Thyroid gland (tissue), 4 donors: ENCODE data around the gene PRDX5. TPM values are rescaled to one million over a fixed set of nuclear protein-coding genes. Genes with fewer than 3 reads are reported as not detected.
A peak's percentile ranks its signal among the peaks of the same experiment; 100 is the strongest.
"Not testable (repeated sequence)": the region's sequence is repeated elsewhere in the genome, so short reads cannot be mapped to it uniquely, and the experiment has no call there.

ENCODE experiments used
- DNase-seq, 2 donors: peaks; one replicate each; pipeline ENCODE4 v3.0.0-alpha.2; 2019
- H3K27ac ChIP-seq, 3 donors: fragments of 200-600 bp; sonication (generic); 1 replicate in 2 of 3; 2 replicates in 1 of 3; pipeline ENCODE4 v1.5.1; 2016 to 2019; ENCODE audit warnings: mild to moderate bottlenecking in 1 of 3, moderate library complexity in 1 of 3
- H3K27me3 ChIP-seq: fragments of 200-600 bp; sonication (generic); one replicate; pipeline ENCODE4 v1.5.1; 2019
- H3K36me3 ChIP-seq, 2 donors: fragments of 200-600 bp; sonication (generic); one replicate each; pipeline ENCODE4 v1.5.1; 2016 to 2019
- H3K4me1 ChIP-seq, 2 donors: fragments of 200-600 bp; sonication (generic); one replicate each; pipeline ENCODE4 v1.5.1; 2017 to 2019
- H3K4me3 ChIP-seq, 3 donors: fragments of 200-600 bp; sonication (generic); replicated peaks in 1 of 3; 1 replicate in 2 of 3; 2 replicates in 1 of 3; pipeline ENCODE4 v1.5.1; 2016; ENCODE audit warnings: mild to moderate bottlenecking in 1 of 3
- H3K9me3 ChIP-seq: fragments of 200-600 bp; sonication (generic); one replicate; pipeline ENCODE4 v1.5.1; 2017
- POLR2A ChIP-seq, 2 donors: fragments of 450-650 bp; IDR thresholded peaks; one replicate each; pipeline ENCODE4 v1.6.1; 2017; ENCODE audit warnings: antibody characterized with exemption in 2 of 2, mild to moderate bottlenecking in 2 of 2, moderate library complexity in 1 of 2
- WGBS, 2 donors: methylation state at CpG; one replicate each; pipeline ENCODE4 v1.1.5; 2017; 5-methylcytosine and 5-hydroxymethylcytosine counted together
- intact Hi-C: fragments of 100-400 bp; cut with DNase I; formaldehyde crosslinking; loops from one replicate; pipeline ENCODE4 v1.15.1; 2023
- total RNA-seq, 4 donors: library from RNA; depleted of rRNA; stranded (reverse); fragments of >200 nt; gene quantifications; one replicate each; pipeline ENCODE4 v1.2.3, GENCODE V29; 2016
- TF ChIP-seq, protein P1 (sequence below), 6 experiments: fragments of 200-600 bp in 3 of 6; fragments of 450-650 bp in 3 of 6; sonication (generic) in 3 of 6; IDR thresholded peaks; one replicate each; pipeline ENCODE4 v1.5.1; 2016 to 2019; ENCODE audit warnings: antibody characterized with exemption in 6 of 6, mild to moderate bottlenecking in 2 of 6, inconsistent platforms in 1 of 6, moderate library complexity in 1 of 6

Gene PRDX5
- total RNA-seq, 4 donors from 2014 or later = 384 to 962 (median 653) TPM

- Histone ChIP-seq H3K4me1 (peaks cover 9 to 20% of the 10 kb centered on the region in 2 donors), H3K27ac (no peak overlapping the region), H3K27me3 (no peaks in the 10 kb centered on the region), H3K9me3 (no peaks in the 10 kb centered on the region), H3K4me3 (no peak overlapping the region), H3K36me3 (peaks cover 11 to 23% of the 10 kb centered on the region in 2 donors)
- 94 to 98% methylated on average over 17 to 24 of the region's 24 CpGs for WGBS, 2 donors
- intact Hi-C loops = no loop called here
- DNase-seq = no peak
- TF ChIP-seq, protein P1, sequence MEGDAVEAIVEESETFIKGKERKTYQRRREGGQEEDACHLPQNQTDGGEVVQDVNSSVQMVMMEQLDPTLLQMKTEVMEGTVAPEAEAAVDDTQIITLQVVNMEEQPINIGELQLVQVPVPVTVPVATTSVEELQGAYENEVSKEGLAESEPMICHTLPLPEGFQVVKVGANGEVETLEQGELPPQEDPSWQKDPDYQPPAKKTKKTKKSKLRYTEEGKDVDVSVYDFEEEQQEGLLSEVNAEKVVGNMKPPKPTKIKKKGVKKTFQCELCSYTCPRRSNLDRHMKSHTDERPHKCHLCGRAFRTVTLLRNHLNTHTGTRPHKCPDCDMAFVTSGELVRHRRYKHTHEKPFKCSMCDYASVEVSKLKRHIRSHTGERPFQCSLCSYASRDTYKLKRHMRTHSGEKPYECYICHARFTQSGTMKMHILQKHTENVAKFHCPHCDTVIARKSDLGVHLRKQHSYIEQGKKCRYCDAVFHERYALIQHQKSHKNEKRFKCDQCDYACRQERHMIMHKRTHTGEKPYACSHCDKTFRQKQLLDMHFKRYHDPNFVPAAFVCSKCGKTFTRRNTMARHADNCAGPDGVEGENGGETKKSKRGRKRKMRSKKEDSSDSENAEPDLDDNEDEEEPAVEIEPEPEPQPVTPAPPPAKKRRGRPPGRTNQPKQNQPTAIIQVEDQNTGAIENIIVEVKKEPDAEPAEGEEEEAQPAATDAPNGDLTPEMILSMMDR (IDR thresholded peaks at IDR 0.05) = no peak
- TF ChIP-seq POLR2A (IDR thresholded peaks at IDR 0.05) = no peak
These were observed 2.9 kb upstream of the PRDX5 start for GRCh38 chr11:64314805-64315561.

GRCh38 chr11:64315667-64316526 is 2.0 kb upstream of the PRDX5 start:
- Histone ChIP-seq H3K4me1 (peaks cover 15 to 28% of the 10 kb centered on the region in 2 donors), H3K36me3 (peaks cover 11 to 23% of the 10 kb centered on the region in 2 donors)
- H3K4me3 ChIP-seq, H3K27ac ChIP-seq, DNase-seq, H3K27me3 ChIP-seq, H3K9me3 ChIP-seq, intact Hi-C loops: not testable (repeated sequence)
- WGBS, 2 donors = 82 to 90% methylated on average over 18 to 21 of the region's 25 CpGs

- TF ChIP-seq, protein P1 (IDR thresholded peaks at IDR 0.05) = peak in 2 of 6 experiments; percentile 16 to 30
- no peak for TF ChIP-seq POLR2A (IDR thresholded peaks at IDR 0.05)
- intact Hi-C loops = no loop called here
- Histone ChIP-seq H3K4me1 (peaks cover 15 to 35% of the 10 kb centered on the region in 2 donors), H3K27me3 (no peaks in the 10 kb centered on the region), H3K4me3 (peak overlapping the region; percentile 81 to 95 (median 90)), H3K27ac (peak overlapping the region; percentile 97 to 100 (median 99)), H3K9me3 (no peaks in the 10 kb centered on the region), H3K36me3 (peaks cover 11 to 23% of the 10 kb centered on the region in 2 donors)
- DNase-seq = peak; percentile 47
- 12 to 15% methylated on average over 14 to 21 of the region's 32 CpGs for WGBS, 2 donors
These were observed 1.1 kb upstream of the PRDX5 start for GRCh38 chr11:64316672-64317324.

DNA sequence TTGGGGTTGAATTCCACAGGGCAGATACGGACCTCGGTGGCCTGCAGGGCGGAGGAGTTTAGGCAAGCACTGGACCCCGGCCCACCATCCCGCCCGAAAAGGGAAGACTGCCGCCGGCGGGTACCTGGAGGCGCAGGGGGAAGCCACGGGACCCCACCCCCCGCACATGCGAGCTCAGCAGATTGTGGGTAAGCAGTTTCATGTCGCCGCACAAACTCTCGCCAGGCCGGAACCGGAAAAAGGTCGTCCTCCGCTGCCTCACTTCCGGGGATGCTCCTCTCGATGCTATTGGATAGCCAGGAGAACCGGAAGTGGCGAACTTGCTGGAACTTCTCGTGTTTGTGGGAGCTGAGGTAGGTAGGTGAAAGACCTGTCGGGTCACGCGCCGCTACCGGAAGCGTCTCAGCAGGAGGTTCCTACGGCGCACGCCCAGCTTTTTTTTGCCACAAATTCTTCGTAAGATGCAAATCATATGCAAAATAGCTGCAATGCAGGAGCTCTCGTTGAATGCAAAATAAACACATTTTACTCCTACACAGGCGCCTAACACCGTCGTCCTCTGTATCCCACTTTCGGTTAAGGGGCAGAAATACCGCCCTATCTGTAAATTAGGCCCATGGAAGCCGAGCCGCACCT is 478 bp upstream of the PRDX5 start, which contains the start of gene TRMT112:
Gene TRMT112 (minus strand): TSS at position 235 of the 636 bp plus-strand sequence. CDS start 33 bp downstream, at position 202.
- TF ChIP-seq, protein P1 (IDR thresholded peaks at IDR 0.05) = no peak
- peak in 1 of 2 donors; percentile 85 for TF ChIP-seq POLR2A (IDR thresholded peaks at IDR 0.05)
- H3K9me3 ChIP-seq = no peaks in the 10 kb centered on the region
- peaks cover 15 to 41% of the 10 kb centered on the region in 2 donors for H3K4me1 ChIP-seq
- peak within 1 kb of the TSS; percentile 97 to 100 (median 99) for H3K27ac ChIP-seq
- H3K27me3 ChIP-seq = no peaks in the 10 kb centered on the region
- 0% methylated on average over 20 to 31 of the region's 43 CpGs for WGBS, 2 donors
- intact Hi-C loops = no loop called here
- DNase-seq = peak; percentile 99
- H3K4me3 ChIP-seq = peak within 1 kb of the TSS; percentile 81 to 95 (median 90)
- peaks cover 11 to 23% of the 10 kb centered on the region in 2 donors for H3K36me3 ChIP-seq
